HG02885 (cell line): ENCODE measurements around the gene PRDX3.
"Not testable (repeated sequence)": the region's sequence is repeated elsewhere in the genome, so short reads cannot be mapped to it uniquely, and the experiment has no call there.

Experiments
- ATAC-seq: cut with Tn5 transposase; IDR thresholded peaks from one replicate; pipeline ENCODE4 v1.9.1; 2021; ENCODE audit warnings: mild to moderate bottlenecking; ENCODE audit not compliant: unreplicated experiment, poor library complexity

Gene PRDX3

DNA sequence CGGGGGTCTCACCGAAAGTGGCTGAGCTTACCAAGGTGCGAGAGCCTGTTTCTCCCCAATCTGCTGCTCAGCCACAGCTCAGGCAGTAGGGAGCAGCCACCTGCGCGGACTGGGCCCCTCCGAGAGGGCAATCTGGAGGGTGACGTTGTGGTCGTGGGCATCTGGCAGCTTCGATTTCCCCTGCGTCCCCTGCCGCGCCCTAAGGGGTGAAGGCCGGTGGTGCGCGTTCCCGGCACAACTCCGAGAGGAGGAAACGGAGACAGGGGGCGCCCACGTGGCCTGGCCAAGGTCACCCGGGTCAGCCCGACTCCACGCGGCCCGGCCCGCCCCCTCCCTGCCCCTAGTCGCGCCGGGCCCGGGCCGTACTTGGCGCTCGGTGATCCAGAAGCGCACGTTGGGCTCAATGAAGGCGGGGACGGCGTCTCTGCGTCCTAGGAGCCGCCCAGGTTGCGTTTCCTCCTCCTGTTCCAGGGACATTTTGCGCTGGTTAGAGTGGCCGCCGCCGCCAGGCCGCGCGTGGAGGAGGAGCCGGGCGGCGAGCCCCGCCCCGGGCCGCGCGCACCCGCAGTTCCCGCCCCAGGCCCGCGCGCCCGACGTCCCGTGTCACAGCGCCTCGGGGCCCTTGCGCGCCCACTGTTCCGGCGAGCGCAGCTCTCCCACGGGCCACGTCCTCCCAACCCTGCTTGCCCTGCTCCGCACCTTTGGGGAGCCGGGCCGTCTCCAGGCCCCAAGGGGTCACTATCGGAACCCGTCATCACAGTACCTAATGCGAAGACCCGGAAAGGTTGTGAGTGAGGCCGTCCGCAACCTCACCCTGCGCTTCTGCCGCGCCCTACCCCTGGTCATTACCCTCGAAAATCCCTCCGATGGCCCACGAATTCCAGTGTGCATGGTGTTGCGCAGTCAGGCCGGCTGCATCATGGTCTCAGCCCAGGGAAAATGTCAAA is 13.2 kb downstream of the PRDX3 start, which contains the start of gene SFXN4:
Gene SFXN4 (minus strand): TSS at position 544 of the 947 bp plus-strand sequence. CDS start 67 bp downstream, at position 477.
- peak; percentile 88 for ATAC-seq

DNA sequence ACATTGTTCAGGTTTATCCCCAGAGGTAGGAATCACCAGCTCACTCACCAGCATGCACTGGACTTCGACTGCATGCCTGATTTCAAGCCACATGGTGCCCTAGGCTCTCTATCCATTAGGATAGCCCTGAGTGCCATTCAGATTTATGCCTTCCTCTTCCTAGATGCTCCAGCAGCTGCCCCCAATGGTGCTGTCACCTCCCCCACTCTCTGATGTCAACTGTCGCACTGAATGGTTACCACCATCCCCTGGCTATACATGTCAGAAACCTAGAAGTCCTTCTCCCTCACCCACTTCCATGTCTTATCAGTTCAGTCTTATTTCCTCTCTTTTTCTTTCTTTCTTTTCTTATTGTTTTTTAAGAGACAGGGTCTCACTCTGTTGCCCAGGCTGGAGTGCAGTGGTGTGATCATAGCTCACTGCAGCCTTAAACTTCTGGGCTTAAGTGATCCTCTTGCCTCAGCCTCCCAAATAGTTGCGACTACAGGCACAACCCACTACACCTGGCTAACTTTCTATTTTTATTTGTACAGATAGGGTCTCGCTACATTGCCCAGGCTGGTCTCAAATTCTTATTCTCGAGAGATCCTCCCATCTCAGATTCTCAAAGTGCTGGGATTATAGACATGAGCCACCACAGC is 16.0 kb downstream of the PRDX3 start:
- no peak for ATAC-seq

DNA sequence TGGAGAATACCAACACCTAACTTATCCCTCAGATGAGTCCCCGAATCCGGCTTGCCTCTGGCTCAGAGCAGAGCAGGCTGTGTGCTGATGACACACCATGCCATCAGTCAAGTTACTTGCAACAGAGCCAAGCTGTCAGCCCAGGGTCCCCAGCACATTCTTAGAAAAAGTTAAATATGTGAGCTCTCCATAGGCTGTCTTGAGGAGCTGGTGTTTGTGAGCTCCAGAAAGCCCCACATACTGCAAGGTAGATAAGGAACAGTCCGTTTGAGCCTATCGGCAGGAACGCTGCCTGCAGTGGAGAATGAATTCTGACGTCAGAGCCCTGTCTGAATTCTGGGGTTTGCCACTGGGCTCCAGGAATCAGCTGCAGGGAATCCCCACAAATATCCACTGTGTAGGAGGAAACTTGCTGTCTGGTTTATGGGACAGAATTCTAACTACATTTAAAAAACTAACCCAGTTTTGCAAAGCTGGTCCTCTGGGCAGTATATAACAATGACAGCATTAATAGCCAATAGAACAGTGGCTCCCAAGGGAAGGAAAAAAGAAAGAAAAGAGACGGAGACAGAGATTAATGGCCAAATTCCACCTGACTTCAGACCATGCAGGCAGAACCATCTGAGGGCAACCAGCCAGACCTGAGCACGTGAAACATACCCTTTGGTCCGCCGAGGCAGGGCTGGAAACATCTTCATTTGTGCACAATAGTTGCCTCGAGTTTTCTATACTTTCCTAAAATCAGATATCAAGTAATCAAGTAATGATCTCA is 16.7 kb downstream of the PRDX3 start:
- no peak for ATAC-seq

DNA sequence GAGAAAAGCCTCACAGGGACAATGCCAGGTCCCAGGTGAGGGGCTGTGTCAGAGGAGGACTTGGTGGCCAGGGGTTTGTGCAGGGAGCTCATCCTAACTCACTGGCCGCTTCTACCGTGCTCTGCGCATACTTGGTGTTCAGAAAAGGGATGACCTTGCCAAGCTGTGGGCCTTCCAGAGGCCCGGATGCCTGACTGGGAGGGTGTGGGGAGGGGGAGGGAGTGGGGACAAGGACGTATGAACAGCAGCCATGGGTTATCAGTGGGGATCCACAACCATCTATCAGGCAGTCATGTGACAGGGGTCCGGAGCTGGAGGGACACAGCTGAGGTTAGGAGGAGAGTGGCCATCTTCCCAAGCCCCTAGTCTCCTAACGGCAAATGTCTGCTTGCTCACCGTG is 19.3 kb downstream of the PRDX3 start:
- no peak for ATAC-seq

DNA sequence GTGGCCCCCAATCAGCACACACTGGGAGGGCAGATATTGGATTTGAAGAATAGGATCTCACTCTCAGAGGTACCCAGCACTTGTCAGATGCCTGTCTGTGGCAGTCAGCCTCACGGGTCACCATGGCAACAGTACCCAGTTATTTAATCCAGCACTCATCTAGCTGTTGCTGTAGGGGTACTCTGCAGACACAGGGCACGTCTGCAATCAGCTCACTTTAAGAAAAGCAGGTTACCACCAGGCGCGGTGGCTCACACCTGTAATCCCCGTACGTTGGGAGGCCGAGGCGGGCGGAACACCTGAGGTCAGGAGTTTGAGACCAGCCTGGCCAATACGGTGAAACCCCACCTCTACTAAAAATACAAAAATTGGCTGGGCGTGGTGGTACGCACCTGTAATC is 25.0 kb downstream of the PRDX3 start:
- no peak for ATAC-seq

DNA sequence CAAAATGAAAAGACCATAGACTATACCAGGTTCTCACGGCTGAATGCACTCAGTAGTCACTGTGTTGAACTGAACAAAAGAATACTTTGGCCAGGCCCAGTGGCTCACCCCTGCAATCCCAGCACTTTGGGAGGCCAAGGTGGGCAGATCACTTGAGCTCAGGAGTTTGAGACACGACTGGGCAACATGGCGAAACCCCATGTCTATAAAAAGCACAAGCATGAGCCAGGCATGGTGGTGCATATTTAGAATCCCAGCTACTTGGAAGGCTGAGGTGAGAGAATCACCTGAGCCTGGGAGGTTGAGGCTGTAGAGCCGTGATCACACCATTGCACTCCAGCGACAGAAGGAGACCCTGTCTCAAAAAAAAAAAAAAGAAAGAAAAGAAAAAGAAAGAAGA is 25.6 kb downstream of the PRDX3 start:
- no peak for ATAC-seq

DNA sequence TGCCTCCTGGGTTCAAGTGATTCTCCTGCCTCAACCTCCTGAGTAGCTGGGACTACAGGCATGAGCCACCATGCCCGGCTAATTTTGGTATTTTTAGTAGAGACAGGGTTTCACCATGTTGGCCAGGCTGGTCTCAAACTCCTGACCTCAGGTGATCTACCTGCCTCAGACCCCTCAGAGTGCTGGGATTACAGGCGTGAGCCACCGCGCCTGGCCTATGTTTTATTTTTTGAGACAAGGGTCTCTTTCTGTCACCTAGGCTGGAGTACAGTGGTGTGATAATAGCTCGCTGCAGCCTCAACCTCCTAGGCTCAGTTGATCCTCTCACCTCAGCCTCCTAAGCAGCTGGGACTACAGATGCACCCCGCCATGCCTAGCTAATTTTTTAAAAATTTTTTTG is 27.0 kb downstream of the PRDX3 start:
- not testable (repeated sequence) for ATAC-seq

DNA sequence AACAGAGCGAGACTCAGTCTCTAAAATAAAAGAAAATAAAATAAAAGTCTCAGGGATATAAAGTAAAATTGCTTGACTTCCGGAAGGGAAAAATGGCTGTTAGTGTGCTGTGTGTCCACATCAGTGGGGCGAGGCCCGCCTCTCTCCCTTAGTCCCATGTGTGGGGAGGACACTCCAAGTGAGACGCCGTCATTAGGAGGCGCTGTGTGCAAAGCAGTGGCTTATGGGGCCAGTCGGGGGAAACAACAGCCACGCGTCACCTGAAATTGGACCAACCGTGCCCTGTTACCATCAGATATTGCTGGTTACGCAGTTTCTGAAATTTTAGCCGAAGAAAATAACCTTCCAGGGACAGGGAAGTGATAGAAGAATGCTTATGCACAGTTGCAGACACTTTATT is 28.9 kb downstream of the PRDX3 start:
- ATAC-seq: no peak

DNA sequence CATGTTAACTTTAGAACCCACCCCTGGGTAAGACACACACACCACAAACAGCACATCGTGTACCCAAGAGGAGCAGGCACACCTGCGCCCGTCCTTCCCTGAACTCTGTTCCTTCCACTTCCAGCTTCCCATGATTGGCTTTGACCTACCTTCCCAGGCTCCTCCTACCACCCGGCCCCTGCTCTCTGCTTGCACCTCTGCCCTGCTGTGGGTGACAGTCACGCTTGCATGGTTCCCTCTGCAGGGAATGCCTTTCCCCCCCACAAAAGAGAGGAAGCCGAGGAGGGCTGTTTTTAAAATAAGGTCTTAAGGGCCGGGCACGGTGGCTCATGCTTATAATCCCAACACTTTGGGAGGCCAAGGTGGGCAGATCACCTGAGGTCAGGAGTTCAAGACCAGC is 29.5 kb downstream of the PRDX3 start:
- no peak for ATAC-seq

DNA sequence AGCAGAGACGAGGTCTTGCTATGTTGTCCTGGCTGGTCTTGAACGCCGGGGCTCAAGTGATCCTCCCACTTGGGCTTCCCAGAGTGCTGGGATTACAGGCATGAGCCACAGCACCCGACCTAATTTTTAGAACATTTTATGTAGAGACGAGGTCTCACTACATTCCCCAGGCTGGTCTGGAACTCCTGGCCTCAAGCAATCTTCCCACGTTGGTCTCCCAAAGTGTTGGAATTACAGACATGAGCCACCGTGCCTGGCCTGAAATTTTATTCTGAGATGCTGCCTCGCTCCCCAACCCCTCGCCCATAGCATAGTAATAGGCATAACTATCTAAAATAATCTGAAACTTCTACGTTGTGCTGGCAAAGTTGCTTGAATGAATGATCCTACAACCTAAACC is 35.0 kb downstream of the PRDX3 start:
- ATAC-seq: no peak

DNA sequence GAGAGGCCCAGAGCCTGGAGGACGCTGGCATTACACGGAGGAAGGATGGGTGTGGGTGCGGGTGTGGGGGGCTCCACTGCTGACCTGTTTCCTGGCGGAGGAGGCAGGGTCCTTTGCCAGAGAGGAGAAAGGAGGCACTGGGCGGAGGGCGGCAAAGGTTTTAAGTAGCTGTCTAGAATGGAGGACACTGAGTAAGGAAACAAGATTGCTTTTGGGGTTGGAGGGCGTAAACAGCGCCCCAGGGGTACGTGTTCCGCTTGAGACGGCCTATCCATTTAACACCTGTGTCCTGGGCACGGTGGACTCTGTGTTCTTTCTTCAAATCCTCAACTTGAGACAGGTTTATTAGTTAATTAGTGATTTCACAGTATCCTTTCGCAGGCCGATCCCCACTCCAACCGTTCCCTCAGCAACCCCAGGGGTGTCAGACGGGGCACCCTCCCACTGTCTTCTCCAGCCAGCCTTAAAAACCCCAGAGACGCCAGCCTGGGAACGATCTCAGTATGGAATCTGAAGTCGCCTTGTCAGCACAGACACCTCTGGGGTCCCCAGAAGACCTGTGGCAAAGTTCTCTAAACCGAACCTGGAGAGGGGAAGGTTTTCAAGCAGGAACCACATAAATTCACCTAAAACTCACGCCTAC is 37.9 kb downstream of the PRDX3 start:
- no peak for ATAC-seq

DNA sequence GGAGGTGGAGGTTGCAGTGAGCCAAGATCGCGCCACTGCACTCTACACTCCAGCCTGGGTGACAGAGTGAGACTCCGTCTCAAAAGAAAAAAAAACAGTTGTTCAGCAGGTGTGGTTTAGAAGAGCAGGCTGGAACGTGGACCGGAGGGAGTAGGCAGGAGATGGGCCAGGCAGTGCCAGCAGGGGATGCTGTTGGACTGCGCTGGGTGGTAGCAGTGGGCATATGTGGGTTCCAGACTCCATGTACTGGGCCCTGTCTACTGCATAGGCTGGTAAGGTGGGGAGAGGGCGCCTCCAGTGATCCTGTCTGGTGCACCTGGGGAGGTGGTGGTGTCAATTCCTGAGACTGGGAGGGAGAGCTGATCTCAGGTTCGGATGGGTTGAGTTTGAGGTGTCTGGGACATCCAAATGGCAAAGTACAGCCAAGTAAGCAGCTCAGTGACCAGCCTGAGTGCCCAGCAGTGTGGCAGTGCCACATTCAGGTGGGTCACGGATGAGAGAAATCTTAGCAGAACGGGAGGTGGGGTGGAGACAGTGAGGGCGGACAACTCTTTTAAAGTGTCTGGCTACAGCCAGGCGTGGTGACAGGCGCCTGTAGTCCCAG is 39.0 kb downstream of the PRDX3 start:
- no peak for ATAC-seq

DNA sequence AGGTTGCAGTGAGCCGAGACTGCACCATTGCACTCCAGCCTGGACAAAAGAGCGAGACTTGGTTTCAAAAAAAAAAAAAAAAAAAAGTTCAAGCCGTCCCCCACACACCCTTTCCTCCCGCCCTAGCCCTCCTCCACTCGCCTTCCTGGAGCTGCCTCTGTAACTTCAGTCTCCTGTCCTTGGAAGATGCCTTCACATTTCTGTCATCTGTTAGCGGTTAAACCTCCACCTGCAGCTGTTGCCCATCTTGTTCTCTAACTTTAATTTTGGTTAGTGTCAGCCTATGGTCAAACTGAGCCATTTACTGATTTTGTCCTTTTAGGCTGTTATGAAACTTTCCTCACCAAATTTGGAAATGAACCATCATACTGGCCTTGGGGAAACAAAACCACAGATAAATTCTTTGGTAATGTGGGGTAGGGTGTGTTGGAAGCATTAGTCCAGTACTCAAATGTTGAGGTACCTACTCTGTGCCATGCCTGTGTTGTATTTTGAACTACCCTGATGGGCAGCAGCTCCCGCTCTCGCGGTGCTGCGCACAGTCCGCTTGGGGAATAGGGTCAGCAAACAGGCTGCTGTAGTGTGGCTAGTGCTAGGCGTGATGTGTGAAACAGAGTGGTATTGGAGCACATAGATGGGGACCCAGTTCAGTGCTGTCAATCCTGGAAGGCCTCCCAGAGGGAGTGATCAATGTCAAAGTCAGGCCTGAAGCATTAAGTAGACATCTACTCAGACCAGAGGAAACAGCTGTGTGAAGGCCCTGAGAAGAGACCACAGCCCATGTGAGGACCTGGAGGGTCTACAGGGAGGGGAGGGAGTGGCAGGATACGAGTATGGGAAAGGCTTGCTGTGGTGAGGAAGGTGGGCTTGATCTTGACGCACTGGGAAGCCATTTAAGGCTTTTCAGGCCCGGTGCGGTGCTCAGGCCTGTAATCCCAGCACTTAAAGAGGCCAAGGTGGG is 40.0 kb downstream of the PRDX3 start:
- no peak for ATAC-seq

DNA sequence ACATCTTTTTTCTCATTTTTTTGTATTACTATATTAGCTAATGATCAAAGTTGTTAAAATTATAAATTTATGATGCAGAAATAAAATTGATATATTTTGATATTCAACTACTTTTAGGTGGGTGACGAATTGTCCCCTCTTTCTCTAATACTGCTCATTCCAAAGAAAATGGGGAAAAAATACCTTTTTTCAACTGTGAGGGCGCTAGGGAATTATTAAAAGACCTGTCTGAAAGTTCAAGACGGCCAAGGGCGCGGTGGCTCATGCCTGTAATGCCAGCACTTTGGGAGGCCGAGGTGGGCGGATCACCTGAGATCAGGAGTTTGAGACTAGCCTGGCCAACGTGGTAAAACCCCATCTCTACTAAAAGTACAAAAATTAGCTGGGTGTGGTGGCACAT is 40.7 kb downstream of the PRDX3 start:
- ATAC-seq: not testable (repeated sequence)

DNA sequence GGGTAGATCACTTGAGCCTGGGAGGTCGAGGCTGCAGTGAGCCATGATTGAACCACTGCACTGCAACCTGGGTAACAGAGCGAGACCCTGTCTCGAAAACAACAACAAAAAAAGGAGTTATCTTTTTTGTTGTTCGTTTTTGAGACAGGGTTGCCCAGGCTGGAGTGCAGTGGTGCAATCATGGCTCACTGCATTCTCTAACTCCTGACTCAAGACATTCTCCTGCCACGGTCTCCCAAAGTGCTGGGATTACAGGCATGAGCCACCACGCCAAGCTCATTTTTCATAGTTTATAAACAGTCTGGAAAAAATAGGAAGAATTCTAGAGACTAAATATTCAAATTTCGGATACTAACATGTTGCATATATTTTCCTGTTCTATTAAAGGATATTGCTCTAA is 42.5 kb downstream of the PRDX3 start:
- no peak for ATAC-seq

DNA sequence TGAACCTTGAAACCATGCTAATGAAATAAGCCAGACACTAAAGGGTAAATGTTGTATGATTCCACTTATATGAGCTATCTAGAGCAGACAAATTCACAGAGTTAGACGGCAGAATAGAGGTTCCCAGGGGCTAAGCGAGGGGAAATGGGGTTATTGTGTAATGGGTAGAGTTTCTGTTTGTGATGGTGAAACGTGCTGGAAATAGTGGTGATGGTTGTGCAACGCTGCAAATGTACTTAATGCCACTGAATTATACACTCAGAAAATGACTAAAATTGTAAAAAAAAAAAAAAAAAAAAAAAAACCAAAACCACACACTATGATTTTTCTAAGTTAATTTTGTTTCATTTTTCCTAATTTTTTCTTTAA is 43.1 kb downstream of the PRDX3 start:
- ATAC-seq: no peak

DNA sequence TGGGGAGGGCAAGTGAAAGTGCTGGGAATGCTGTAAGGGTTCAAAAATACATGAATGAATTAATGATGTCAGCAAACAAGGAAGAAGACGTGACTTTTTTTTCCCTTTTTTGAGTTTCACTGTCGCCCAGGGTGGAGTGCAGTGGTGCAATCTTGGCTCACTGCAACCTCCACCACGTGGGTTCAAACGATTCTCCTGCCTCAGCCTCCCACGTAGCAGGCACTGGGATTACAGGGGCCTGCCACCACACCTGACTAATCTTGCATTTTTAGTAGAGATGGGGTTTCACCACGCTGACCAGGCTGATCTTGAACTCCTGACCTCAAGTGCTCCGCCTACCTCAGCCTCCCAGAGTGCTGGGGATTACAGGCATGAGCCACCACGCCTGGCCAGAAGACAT is 44.7 kb downstream of the PRDX3 start:
- no peak for ATAC-seq

DNA sequence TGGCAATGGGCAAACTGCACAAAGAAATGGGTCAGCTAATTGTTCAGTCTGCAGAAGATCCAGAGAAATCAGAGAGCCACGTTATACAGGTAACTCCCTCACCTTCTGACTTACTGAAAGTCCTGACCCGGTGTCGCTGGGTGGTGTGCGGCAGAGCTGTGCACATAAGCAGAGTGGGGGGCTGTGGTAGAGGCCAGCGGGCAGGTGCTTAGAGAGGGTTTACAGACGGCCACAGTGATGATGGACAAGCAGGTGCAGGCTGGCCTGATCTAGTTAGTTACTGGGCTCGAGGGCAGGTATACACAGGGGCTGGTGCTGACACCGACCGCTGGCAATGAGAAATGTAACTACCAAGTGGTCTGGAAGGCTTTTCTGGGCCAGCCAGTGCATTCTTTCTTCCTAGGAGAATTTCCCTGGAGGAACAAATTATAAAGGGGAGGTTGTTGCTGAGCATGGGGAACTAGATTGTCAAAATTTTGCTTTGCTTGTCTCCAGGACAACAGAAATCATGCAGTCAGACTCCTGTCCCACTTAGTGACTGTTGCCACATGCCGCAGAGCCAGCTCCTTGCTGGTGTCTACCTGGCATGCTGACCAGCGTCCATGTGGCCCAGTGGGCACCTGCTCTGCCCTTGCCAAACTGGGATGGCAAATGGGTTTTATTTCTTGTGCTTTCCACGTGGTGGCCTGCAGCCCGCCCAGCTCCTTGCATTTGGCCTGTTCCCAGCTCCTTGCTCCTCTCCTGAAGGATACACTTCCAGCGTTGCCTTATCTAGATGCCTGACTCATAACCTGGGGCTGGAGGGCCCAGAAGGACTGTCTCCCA is 45.9 kb downstream of the PRDX3 start:
- no peak for ATAC-seq
